Tibial nerve (tissue), 4 donors: Measurements from ENCODE around the gene ACBD5. TPM values are rescaled to one million over a fixed set of nuclear protein-coding genes. Genes with fewer than 3 reads are reported as not detected.

Experiments used
- DNase-seq, 2 donors: peaks; one replicate each; pipeline ENCODE4 v3.0.0-alpha.2; 2019; ENCODE audit warnings: low spot score in 2 of 2
- H3K27ac ChIP-seq, 4 donors: fragments of 200-600 bp; sonication (generic) in 3 of 4; one replicate each; pipeline ENCODE4 v1.5.1; 2017 to 2019; ENCODE audit warnings: mild to moderate bottlenecking in 1 of 4
- H3K27me3 ChIP-seq, 2 donors: fragments of 200-600 bp; sonication (generic) in 1 of 2; one replicate each; pipeline versions ENCODE4 v1.5.1 to v1.6.0; 2017 to 2019
- H3K36me3 ChIP-seq, 3 donors: fragments of 200-600 bp; sonication (generic); one replicate each; pipeline ENCODE4 v1.5.1; 2018 to 2019
- H3K4me1 ChIP-seq, 4 donors: fragments of 200-600 bp; sonication (generic) in 3 of 4; one replicate each; pipeline ENCODE4 v1.5.1; 2017 to 2019
- H3K4me3 ChIP-seq, 4 donors: fragments of 200-600 bp; sonication (generic) in 3 of 4; one replicate each; pipeline ENCODE4 v1.5.1; 2017 to 2019; ENCODE audit warnings: mild to moderate bottlenecking in 1 of 4, moderate library complexity in 1 of 4
- H3K9me3 ChIP-seq, 4 donors: fragments of 200-600 bp; sonication (generic) in 3 of 4; one replicate each; pipeline ENCODE4 v1.5.1; 2017 to 2019
- EP300 ChIP-seq, 2 donors: sonication (generic); formaldehyde crosslinking; IDR thresholded peaks; one replicate each; pipeline ENCODE4 v1.6.1; 2017; ENCODE audit warnings: antibody characterized with exemption in 2 of 2, mild to moderate bottlenecking in 1 of 2
- POLR2A ChIP-seq, 2 donors: fragments of 450-650 bp; IDR thresholded peaks; one replicate each; pipeline ENCODE4 v1.6.1; 2017; ENCODE audit warnings: antibody characterized with exemption in 2 of 2, mild to moderate bottlenecking in 2 of 2, moderate library complexity in 2 of 2
- WGBS, 2 donors: methylation state at CpG; one replicate each; pipeline ENCODE4 v1.1.5; 2018; 5-methylcytosine and 5-hydroxymethylcytosine counted together
- total RNA-seq, 4 donors: library from RNA; depleted of rRNA; stranded (reverse); fragments of >200 nt; gene quantifications; one replicate each; pipeline ENCODE4 v1.1.0, GENCODE V29; 2016
- TF ChIP-seq, protein P1 (sequence below), 5 experiments: fragments of 200-600 bp in 3 of 5; fragments of 450-650 bp in 2 of 5; sonication (generic) in 3 of 5; IDR thresholded peaks; one replicate each; pipeline ENCODE4 v1.5.1; 2016 to 2019; ENCODE audit warnings: antibody characterized with exemption in 5 of 5, mild to moderate bottlenecking in 3 of 5, moderate library complexity in 2 of 5

The ACBD5 gene
- total RNA-seq, 4 donors from 2014 or later, result 15.3 to 31.2 (median 20.4) TPM

DNA sequence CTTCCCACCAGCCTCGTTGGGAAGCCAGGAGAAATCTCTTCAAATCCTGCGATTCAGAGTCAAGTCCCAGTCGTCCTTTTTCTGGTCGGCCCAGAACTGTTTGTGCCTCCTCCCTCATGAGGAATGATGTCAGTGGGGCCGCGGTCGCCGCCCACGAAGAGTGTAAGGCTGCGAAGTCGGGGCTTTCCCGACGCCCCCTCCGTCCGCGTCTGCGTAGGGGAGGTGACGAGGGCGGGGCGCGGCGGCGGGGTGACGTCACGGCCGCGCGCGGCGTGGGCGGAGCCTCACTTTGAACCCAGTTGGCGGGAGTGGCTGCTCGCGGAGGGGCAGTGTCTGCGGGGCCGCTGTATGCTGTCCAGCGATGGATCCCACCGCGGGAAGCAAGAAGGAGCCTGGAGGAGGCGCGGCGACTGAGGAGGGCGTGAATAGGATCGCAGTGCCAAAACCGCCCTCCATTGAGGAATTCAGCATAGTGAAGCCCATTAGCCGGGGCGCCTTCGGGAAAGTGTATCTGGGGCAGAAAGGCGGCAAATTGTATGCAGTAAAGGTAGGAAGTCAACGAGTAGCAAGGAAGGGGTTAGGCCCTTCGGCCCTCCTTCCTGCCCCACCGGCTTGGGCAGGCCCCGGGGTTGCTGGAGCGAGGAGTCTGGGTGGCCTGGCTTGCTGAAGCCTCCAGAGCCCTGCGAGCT, 85.4 kb downstream of the ACBD5 start, which contains the start of gene MASTL:
Gene MASTL, plus strand, starts transcription at position 287 of the 689 bp plus-strand sequence. Its CDS starts 75 bp downstream, at position 362.
- no peaks in the 10 kb centered on the region for H3K9me3 ChIP-seq
- H3K4me1 ChIP-seq, result peaks cover 4 to 54% (median 20%) of the 10 kb centered on the region in 4 donors
- peak within 1 kb of the TSS; percentile 96 to 100 (median 98) for H3K27ac ChIP-seq
- 0 to 1% methylated on average over 29 to 33 of the region's 55 CpGs for WGBS, 2 donors
- TF ChIP-seq EP300 (IDR thresholded peaks at IDR 0.05) (peak; percentile 81 to 99), POLR2A (IDR thresholded peaks at IDR 0.05) (peak; percentile 90 to 93)
- TF ChIP-seq, protein P1, sequence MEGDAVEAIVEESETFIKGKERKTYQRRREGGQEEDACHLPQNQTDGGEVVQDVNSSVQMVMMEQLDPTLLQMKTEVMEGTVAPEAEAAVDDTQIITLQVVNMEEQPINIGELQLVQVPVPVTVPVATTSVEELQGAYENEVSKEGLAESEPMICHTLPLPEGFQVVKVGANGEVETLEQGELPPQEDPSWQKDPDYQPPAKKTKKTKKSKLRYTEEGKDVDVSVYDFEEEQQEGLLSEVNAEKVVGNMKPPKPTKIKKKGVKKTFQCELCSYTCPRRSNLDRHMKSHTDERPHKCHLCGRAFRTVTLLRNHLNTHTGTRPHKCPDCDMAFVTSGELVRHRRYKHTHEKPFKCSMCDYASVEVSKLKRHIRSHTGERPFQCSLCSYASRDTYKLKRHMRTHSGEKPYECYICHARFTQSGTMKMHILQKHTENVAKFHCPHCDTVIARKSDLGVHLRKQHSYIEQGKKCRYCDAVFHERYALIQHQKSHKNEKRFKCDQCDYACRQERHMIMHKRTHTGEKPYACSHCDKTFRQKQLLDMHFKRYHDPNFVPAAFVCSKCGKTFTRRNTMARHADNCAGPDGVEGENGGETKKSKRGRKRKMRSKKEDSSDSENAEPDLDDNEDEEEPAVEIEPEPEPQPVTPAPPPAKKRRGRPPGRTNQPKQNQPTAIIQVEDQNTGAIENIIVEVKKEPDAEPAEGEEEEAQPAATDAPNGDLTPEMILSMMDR (IDR thresholded peaks at IDR 0.05), result no peak
- DNase-seq, result peak; percentile 89 to 90
- no peaks in the 10 kb centered on the region for H3K27me3 ChIP-seq
- peaks cover 0 to 17% (median 0%) of the 10 kb centered on the region in 3 donors for H3K36me3 ChIP-seq
- H3K4me3 ChIP-seq, result peak within 1 kb of the TSS; percentile 80 to 92 (median 85)

DNA sequence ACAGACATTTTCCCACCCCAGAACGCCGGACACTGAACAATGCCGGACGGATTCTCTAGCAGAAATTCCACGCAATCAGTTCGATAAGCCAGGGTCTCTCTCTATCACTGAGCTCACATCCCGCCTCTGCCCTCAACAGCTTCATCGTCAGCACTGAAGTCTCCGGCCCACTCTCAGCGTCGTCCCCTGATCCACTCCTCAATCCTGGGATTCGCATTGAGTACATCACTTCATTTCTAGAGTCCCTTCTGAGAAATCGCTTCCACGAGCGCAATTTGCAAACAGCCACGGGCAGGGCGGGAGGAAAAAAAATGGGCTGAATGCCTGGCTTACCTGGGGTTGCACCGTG, 86.8 kb downstream of the ACBD5 start:
- TF ChIP-seq EP300 (IDR thresholded peaks at IDR 0.05), result no peak
- TF ChIP-seq, protein P1 (IDR thresholded peaks at IDR 0.05), result no peak
- no peak for TF ChIP-seq POLR2A (IDR thresholded peaks at IDR 0.05)

DNA sequence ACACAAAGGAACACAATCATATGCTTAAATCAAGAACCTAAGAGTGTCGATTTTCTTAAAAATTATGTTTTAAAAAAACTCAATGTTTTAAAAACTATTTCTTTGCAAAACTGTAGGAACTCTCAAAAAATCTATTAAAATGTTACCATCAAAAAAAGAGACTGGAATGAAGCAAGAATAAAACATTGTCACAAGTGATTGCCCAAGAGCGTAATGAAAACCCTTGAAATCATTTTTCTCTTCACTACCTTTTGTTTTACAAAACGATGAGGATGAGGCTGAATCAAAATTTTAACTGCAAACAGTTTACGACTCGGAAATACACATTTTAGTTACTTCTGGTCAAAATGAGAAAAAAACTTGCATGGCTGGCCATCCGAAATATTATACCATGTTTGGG, 87.3 kb downstream of the ACBD5 start:
- peaks cover 4 to 56% (median 20%) of the 10 kb centered on the region in 4 donors for H3K4me1 ChIP-seq
- TF ChIP-seq POLR2A (IDR thresholded peaks at IDR 0.05), result no peak
- TF ChIP-seq, protein P1 (IDR thresholded peaks at IDR 0.05), result no peak
- WGBS, 2 donors, result 3 to 5% methylated on average over 6 of the region's 6 CpGs
- H3K9me3 ChIP-seq, result no peaks in the 10 kb centered on the region
- DNase-seq, result no peak
- H3K27ac ChIP-seq, result peak overlapping the region; percentile 96 to 100 (median 98)
- H3K27me3 ChIP-seq, result no peaks in the 10 kb centered on the region
- peaks cover 0 to 5% (median under 1%) of the 10 kb centered on the region in 3 donors for H3K36me3 ChIP-seq
- peak overlapping the region; percentile 80 to 92 (median 85) for H3K4me3 ChIP-seq

More for the DNA sequence above, 86.8 kb downstream of the ACBD5 start:
- no peaks in the 10 kb centered on the region for H3K27me3 ChIP-seq
- peaks cover 0 to 5% (median 0%) of the 10 kb centered on the region in 3 donors for H3K36me3 ChIP-seq
- peak overlapping the region; percentile 80 to 92 (median 85) for H3K4me3 ChIP-seq
- DNase-seq, result peak in 1 of 2 donors; percentile 6
- WGBS, 2 donors, result 0% methylated on average over 18 of the region's 18 CpGs
- peaks cover 4 to 56% (median 20%) of the 10 kb centered on the region in 4 donors for H3K4me1 ChIP-seq
- H3K27ac ChIP-seq, result peak overlapping the region; percentile 96 to 100 (median 98)
- no peaks in the 10 kb centered on the region for H3K9me3 ChIP-seq

DNA sequence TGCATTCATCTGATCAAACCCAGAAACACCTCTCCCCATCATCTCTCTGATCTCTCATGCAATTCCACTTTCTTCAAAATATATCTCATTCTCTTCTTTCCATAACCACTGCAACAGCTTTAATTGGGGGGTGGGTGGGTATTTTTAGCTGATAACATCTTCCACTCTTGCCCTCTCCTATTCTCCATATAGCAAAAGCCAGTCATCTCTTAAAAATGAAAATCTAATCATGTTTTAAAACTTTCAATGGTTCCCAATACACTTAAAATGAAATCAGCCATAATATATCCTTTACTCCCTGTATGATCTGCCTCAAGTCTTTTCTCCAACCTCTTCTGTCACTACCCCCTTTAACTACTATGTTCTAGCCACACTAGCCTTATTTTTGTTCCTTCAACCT, 87.9 kb downstream of the ACBD5 start:
- Histone ChIP-seq H3K27ac (peak overlapping the region in 1 of 4 donors; percentile 96), H3K4me3 (peak overlapping the region; percentile 80 to 92 (median 85)), H3K27me3 (no peaks in the 10 kb centered on the region), H3K9me3 (no peaks in the 10 kb centered on the region), H3K36me3 (peaks cover 0 to 11% (median 7%) of the 10 kb centered on the region in 3 donors), H3K4me1 (peaks cover 4 to 56% (median 20%) of the 10 kb centered on the region in 4 donors)
- TF ChIP-seq EP300 (IDR thresholded peaks at IDR 0.05) (no peak), POLR2A (IDR thresholded peaks at IDR 0.05) (no peak)
- TF ChIP-seq, protein P1 (IDR thresholded peaks at IDR 0.05), result no peak
- DNase-seq, result no peak

DNA sequence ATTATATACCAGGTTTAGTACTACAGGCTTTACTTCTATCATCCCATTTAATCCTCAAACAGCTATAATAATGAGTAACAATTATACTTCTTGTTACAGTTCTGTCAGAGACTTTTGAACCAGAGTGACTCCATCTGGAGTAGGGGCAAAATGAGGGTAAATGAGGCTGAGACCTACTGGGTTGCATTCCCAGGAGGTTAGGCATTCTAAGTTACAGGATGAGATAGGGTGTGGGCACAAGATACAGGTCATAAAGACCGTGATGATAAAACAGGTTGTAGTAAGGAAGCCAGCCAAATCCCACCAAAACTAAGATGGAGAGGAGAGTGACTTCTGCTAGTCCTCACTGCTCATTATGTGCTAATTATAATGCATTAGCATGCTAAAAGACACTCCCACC, 90.3 kb downstream of the ACBD5 start:
- Histone ChIP-seq H3K4me3 (no peak overlapping the region), H3K4me1 (peaks cover 4 to 37% (median 15%) of the 10 kb centered on the region in 4 donors), H3K27me3 (no peaks in the 10 kb centered on the region), H3K27ac (no peak overlapping the region), H3K9me3 (no peaks in the 10 kb centered on the region), H3K36me3 (peaks cover 0 to 34% (median 18%) of the 10 kb centered on the region in 3 donors)
- WGBS, 2 donors, result 84 to 90% methylated on average over 1 of the region's 1 CpG
- DNase-seq, result no peak
- no peak for TF ChIP-seq POLR2A (IDR thresholded peaks at IDR 0.05)
- TF ChIP-seq, protein P1 (IDR thresholded peaks at IDR 0.05), result no peak
- no peak for TF ChIP-seq EP300 (IDR thresholded peaks at IDR 0.05)
